PC-3 (cell line): ENCODE data around the gene PTPRR. TPM values are rescaled to one million over a fixed set of nuclear protein-coding genes. Genes with fewer than 3 reads are reported as not detected.

Source experiments
- ATAC-seq: fragments of 200-7000 bp; cut with Tn5 transposase; 2 replicates; pipeline ENCODE4 v1.9.1; 2020; ENCODE audit warnings: mild to moderate bottlenecking, moderate library complexity
- BruUV-seq: library from RNA; stranded (reverse); fragments of 400-500 nt; replicated peaks from 2 replicates; lab custom pipeline; 2021; lab: Mats Ljungman, UMichigan
- CTCF ChIA-PET: fragments of 300-600 bp; sonication (Branson Sonifier 250); formaldehyde crosslinking; loops from one replicate; lab custom pipeline; 2022; ENCODE audit warnings: antibody characterized with exemption; lab: Charles Lee
- POLR2A ChIA-PET: fragments of 300-600 bp; sonication (Branson Sonifier 250); formaldehyde crosslinking; loops from one replicate; lab custom pipeline; 2022; ENCODE audit warnings: antibody characterized with exemption; ENCODE audit not compliant: unreplicated experiment; lab: Charles Lee
- DNase-seq: peaks from one replicate; pipeline ENCODE4 v3.0.0-alpha.2; 2015
- H2AFZ ChIP-seq: fragments of 300-600 bp; sonication (generic); 2 replicates; pipeline ENCODE4 v1.6.0; 2016; ENCODE audit warnings: antibody characterized with exemption, low read length
- H3F3A ChIP-seq: fragments of 300-600 bp; sonication (generic); one replicate; pipeline ENCODE4 v1.6.0; 2017; ENCODE audit warnings: antibody characterized with exemption, low read length, control low read depth, mild to moderate bottlenecking; ENCODE audit not compliant: unreplicated experiment
- H3K27ac ChIP-seq: fragments of 300-600 bp; sonication (generic); 2 replicates; pipeline ENCODE4 v1.5.1; 2016; ENCODE audit warnings: mild to moderate bottlenecking, low read length
- H3K27me3 ChIP-seq: fragments of 300-600 bp; sonication (generic); 2 replicates; pipeline ENCODE4 v1.6.1; 2016; ENCODE audit warnings: low read length, mixed read lengths
- H3K36me3 ChIP-seq: fragments of 300-600 bp; sonication (generic); 2 replicates; pipeline ENCODE4 v1.6.1; 2016; ENCODE audit warnings: low read depth, mixed run types, low read length, mixed read lengths
- H3K4me1 ChIP-seq: fragments of 300-600 bp; sonication (generic); 2 replicates; pipeline ENCODE4 v1.5.1; 2016; ENCODE audit warnings: low read length; ENCODE audit not compliant: insufficient read depth
- H3K4me2 ChIP-seq: fragments of 300-600 bp; sonication (generic); 2 replicates; pipeline ENCODE4 v1.6.0; 2016; ENCODE audit warnings: low read length
- H3K4me3 ChIP-seq: fragments of 300-600 bp; sonication (generic); 2 replicates; pipeline ENCODE4 v1.5.1; 2016; ENCODE audit warnings: mild to moderate bottlenecking, low read length, mixed read lengths
- H3K79me2 ChIP-seq: fragments of 300-600 bp; sonication (generic); 2 replicates; pipeline ENCODE4 v1.6.1; 2017; ENCODE audit warnings: low read length, mixed read lengths
- H3K9ac ChIP-seq: fragments of 300-600 bp; sonication (generic); 2 replicates; pipeline ENCODE4 v1.6.0; 2016; ENCODE audit warnings: mild to moderate bottlenecking, low read length
- H3K9me2 ChIP-seq: fragments of 300-600 bp; sonication (generic); replicated peaks from 2 replicates; pipeline ENCODE4 v1.6.1; 2016; ENCODE audit warnings: mixed run types, low read length, mixed read lengths
- H3K9me3 ChIP-seq: fragments of 300-600 bp; sonication (generic); 2 replicates; pipeline ENCODE4 v1.6.1; 2016; ENCODE audit warnings: low read length, mixed read lengths
- H4K20me1 ChIP-seq: fragments of 300-600 bp; sonication (generic); 2 replicates; pipeline ENCODE4 v1.6.1; 2016; ENCODE audit warnings: low read length, mixed read lengths
- EZH2 ChIP-seq: fragments of 300-600 bp; sonication (generic); IDR thresholded peaks from one replicate; pipeline ENCODE4 v1.6.1; 2017; ENCODE audit warnings: antibody characterized with exemption, mild to moderate bottlenecking, low read length; ENCODE audit not compliant: unreplicated experiment
- EZH2phosphoT487 ChIP-seq: fragments of 300-600 bp; sonication (generic); IDR thresholded peaks from 2 replicates; pipeline ENCODE4 v1.6.1; 2018; ENCODE audit warnings: mild to moderate bottlenecking, antibody characterized with exemption, low read length, borderline replicate concordance
- intact Hi-C: fragments of 100-400 bp; cut with micrococcal nuclease; formaldehyde crosslinking; loops from 2 replicates; pipeline ENCODE4 v1.9.0; 2023
- total RNA-seq: library from RNA; depleted of rRNA; stranded (reverse); fragments of >200 nt; gene quantifications from 2 replicates; pipeline ENCODE4 v1.2.3, GENCODE V29; 2014
- TF ChIP-seq, protein P1 (sequence below): fragments of 300-600 bp; sonication (generic); conservative IDR thresholded peaks from 2 replicates; pipeline ENCODE4 v1.5.1; 2017; ENCODE audit warnings: antibody characterized with exemption, low read depth, mild to moderate bottlenecking, low read length

The PTPRR gene
- total RNA-seq, 1 experiment from 2014 or later = 3.1 TPM

DNA sequence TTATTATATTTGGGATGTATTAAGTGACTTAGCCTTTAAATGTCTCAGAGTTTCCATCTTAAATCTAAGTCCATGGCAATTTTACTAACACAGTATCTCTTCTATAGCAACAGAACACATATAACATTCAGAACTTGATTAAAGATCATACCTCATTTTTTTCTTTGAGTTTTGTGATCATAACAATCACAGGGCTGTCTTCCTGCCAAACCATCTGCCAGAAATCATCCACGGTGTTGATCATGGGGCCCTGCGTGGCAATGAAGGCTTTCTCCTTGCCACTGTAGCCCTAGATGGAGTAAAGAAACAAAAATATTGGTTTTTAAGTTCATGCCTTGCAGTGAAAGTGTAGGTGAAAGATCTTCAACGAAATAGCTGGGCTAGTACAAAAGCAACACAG is 236.6 kb downstream of the PTPRR start:
- BruUV-seq = no TSS peak
- Histone ChIP-seq H3K4me3 (no peak overlapping the region), H3K9ac (no peak overlapping the region), H3F3A (no peaks in the 10 kb centered on the region), H3K36me3 (no peaks in the 10 kb centered on the region), H2AFZ (no peak overlapping the region), H3K4me2 (no peak overlapping the region), H4K20me1 (no peaks in the 10 kb centered on the region), H3K9me3 (no peaks in the 10 kb centered on the region), H3K79me2 (no peaks in the 10 kb centered on the region), H3K4me1 (peaks cover 3% of the 10 kb centered on the region; the same call in 1 of the 2 replicates), H3K27me3 (no peaks in the 10 kb centered on the region), H3K27ac (no peak overlapping the region), H3K9me2 (no peaks in the 10 kb centered on the region)
- DNase-seq (no peak), ATAC-seq (no peak)
- CTCF ChIA-PET = no interaction called here
- intact Hi-C loops = no loop called here
- TF ChIP-seq EZH2 = no peak
- no peak for TF ChIP-seq EZH2phosphoT487
- TF ChIP-seq, protein P1, sequence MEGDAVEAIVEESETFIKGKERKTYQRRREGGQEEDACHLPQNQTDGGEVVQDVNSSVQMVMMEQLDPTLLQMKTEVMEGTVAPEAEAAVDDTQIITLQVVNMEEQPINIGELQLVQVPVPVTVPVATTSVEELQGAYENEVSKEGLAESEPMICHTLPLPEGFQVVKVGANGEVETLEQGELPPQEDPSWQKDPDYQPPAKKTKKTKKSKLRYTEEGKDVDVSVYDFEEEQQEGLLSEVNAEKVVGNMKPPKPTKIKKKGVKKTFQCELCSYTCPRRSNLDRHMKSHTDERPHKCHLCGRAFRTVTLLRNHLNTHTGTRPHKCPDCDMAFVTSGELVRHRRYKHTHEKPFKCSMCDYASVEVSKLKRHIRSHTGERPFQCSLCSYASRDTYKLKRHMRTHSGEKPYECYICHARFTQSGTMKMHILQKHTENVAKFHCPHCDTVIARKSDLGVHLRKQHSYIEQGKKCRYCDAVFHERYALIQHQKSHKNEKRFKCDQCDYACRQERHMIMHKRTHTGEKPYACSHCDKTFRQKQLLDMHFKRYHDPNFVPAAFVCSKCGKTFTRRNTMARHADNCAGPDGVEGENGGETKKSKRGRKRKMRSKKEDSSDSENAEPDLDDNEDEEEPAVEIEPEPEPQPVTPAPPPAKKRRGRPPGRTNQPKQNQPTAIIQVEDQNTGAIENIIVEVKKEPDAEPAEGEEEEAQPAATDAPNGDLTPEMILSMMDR = no peak
- POLR2A ChIA-PET = no interaction called here

GRCh38 chr12:70671698-70672097 is 248.8 kb downstream of the PTPRR start:
- H4K20me1 ChIP-seq = no peaks in the 10 kb centered on the region
- no peak overlapping the region for H3K9ac ChIP-seq
- no peaks in the 10 kb centered on the region for H3F3A ChIP-seq
- intact Hi-C loops = no loop called here
- no peak overlapping the region for H3K4me3 ChIP-seq
- H3K79me2 ChIP-seq = no peaks in the 10 kb centered on the region
- H3K9me3 ChIP-seq = no peaks in the 10 kb centered on the region
- TF ChIP-seq, protein P1 = no peak
- TF ChIP-seq EZH2 (no peak), EZH2phosphoT487 (no peak)
- ChIA-PET CTCF (no interaction called here), POLR2A (no interaction called here)
- no peaks in the 10 kb centered on the region for H3K36me3 ChIP-seq
- no peaks in the 10 kb centered on the region for H3K27me3 ChIP-seq
- no TSS peak for BruUV-seq
- no peak overlapping the region for H3K4me2 ChIP-seq
- H3K27ac ChIP-seq = no peak overlapping the region
- no peak overlapping the region for H2AFZ ChIP-seq
- no peaks in the 10 kb centered on the region for H3K4me1 ChIP-seq
- ATAC-seq = no peak
- H3K9me2 ChIP-seq = no peaks in the 10 kb centered on the region
- DNase-seq = no peak

DNA sequence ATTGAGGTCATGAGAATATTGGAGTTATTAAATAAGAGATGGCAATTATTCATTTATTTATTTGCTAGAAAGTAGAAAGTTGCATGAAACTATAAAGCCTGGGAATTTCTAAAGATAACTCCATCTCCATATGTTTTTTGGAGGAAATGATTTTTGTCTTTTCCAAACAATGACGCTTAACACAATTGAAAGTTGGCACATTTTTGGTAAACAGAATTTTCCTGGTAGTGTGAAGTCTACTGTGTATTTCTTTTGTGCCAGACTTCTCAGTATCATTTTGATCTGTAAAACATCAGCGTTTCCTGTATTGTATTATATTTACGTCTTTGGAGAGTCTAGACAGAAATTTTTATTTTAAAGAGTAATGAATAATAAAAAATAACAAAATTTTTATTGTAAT is 249.6 kb downstream of the PTPRR start:
- Histone ChIP-seq H3F3A (no peaks in the 10 kb centered on the region), H2AFZ (no peak overlapping the region), H3K4me1 (no peaks in the 10 kb centered on the region), H3K36me3 (no peaks in the 10 kb centered on the region), H4K20me1 (no peaks in the 10 kb centered on the region), H3K4me3 (no peak overlapping the region), H3K79me2 (no peaks in the 10 kb centered on the region), H3K27me3 (no peaks in the 10 kb centered on the region), H3K27ac (no peak overlapping the region), H3K9me2 (no peaks in the 10 kb centered on the region), H3K9me3 (no peaks in the 10 kb centered on the region), H3K9ac (no peak overlapping the region), H3K4me2 (no peak overlapping the region)
- ATAC-seq (no peak), DNase-seq (no peak)
- intact Hi-C loops = no loop called here
- TF ChIP-seq EZH2 (no peak), EZH2phosphoT487 (no peak)
- TF ChIP-seq, protein P1 = no peak
- ChIA-PET POLR2A (no interaction called here), CTCF (no interaction called here)
- no TSS peak for BruUV-seq
